Melanocyte of skin (primary cell): ENCODE data around the gene BUB1. TPM values are rescaled to one million over a fixed set of nuclear protein-coding genes. Genes with fewer than 3 reads are reported as not detected.

Experiments
- total RNA-seq, 2 donors: library from RNA; depleted of rRNA; stranded (reverse); fragments of >200 nt; gene quantifications; 2 replicates each; pipeline ENCODE4 v1.2.3, GENCODE V29; 2012

BUB1 gene
- 10 to 100 TPM; 34.4 to 85.6 TPM for total RNA-seq

DNA sequence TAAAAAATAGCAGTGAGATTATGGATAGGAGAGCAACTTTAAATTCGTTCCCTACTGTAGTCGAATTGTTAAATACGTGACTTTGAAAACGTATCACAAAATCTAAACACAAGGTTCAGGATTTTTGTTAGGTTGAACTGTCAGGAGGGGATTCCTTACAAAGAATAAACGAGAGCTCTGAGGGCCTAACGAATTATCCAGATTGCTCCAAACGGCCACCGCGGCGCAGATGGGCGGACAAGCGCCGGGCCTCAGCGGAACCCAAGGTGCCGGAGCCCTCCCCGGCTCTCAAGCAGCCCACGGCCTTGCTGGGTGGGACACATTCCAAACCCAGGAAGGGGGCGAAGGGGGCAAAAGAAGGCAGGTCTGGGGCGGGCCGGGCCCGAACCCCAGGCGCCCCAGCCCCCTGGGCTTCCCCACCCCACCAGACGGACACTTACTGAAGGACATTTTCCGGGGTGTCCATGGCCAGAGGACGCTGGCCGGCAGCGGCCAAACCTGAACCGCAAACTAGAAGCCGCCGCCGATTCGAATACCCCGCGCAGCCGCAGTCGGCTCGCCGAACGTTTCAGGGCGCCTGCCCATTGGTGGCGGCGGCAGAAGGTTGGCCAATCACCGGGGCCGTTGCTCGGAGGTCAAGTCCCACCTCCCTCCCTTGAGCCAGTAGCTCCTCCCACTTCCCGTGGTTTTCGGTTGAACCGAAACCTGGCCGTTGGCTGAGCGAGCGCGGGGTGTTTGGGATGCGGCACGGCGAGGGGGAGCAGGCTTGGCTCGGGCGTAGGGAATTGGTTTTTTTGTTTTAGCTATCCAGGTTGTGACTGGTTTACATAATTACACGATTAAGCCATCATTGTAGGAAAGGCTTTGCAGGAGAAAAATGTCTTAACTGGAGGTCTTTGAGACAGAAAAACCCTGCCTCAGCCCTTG lies at the start of gene BUB1:
BUB1 (minus strand) TSS at position 534 of the 927 bp plus-strand sequence; CDS start at position 466, 68 bp downstream.

Other genes with a start within 250 kb of the BUB1 start
- gene LIMS4, start 205.2 kb downstream of the BUB1 start, total RNA-seq: not detected
- gene RGPD6, start 100.8 kb downstream of the BUB1 start, total RNA-seq: 10 to 100 TPM; 13.4 to 16.7 TPM
- gene ACOXL, start 54.5 kb upstream of the BUB1 start, total RNA-seq: not detected